ENCODE results near the gene TM4SF1. TPM values are rescaled to one million over a fixed set of nuclear protein-coding genes. Genes with fewer than 3 reads are reported as not detected.

Gene TM4SF1
- total RNA-seq, 2 donors from 2014 or later: 30.8 to 48.7 TPM

- intact Hi-C loops (cut with DNase I): no loop called here
- no peak overlapping the region for H3K27ac ChIP-seq
- no peak for DNase-seq
- no peaks in the 10 kb centered on the region for H3K9me3 ChIP-seq
- no peak overlapping the region for H3K9ac ChIP-seq (ENCODE audit: low read depth in 2 of 2, low read length in 2 of 2)
- TF ChIP-seq CTCF (IDR thresholded peaks at IDR 0.05): no peak
- peaks cover 4% of the 10 kb centered on the region for H3K4me1 ChIP-seq
- no peak overlapping the region for H3K4me3 ChIP-seq
- no peaks in the 10 kb centered on the region for H3K36me3 ChIP-seq
- no peaks in the 10 kb centered on the region for H3K27me3 ChIP-seq
Observed at GRCh38 chr3:149336925-149337324, 40.5 kb downstream of the TM4SF1 start.

- no peak within 1 kb of the TSS for H3K9ac ChIP-seq (ENCODE audit: low read depth in 2 of 2, low read length in 2 of 2)
- H3K4me3 ChIP-seq: no peak within 1 kb of the TSS
- TF ChIP-seq CTCF (IDR thresholded peaks at IDR 0.05): no peak
- no peaks in the 10 kb centered on the region for H3K4me1 ChIP-seq
- no peak for DNase-seq
- no peaks in the 10 kb centered on the region for H3K36me3 ChIP-seq
- intact Hi-C loops (cut with DNase I): no loop called here
- no peaks in the 10 kb centered on the region for H3K27me3 ChIP-seq
- no peak within 1 kb of the TSS for H3K27ac ChIP-seq
- H3K9me3 ChIP-seq: no peaks in the 10 kb centered on the region
Observed at GRCh38 chr3:149333176-149333859, 44.1 kb downstream of the TM4SF1 start, which contains the start of gene TM4SF18. TSS of gene TM4SF18 (minus strand) at chr3:149333636. CDS start at chr3:149333382, 254 bp downstream.

GRCh38 chr3:149332771-149333170 is 44.7 kb downstream of the TM4SF1 start:
- no peaks in the 10 kb centered on the region for H3K36me3 ChIP-seq
- intact Hi-C loops (cut with DNase I): no loop called here
- no peak for TF ChIP-seq CTCF (IDR thresholded peaks at IDR 0.05)
- H3K27me3 ChIP-seq: no peaks in the 10 kb centered on the region
- no peak overlapping the region for H3K4me3 ChIP-seq
- no peak for DNase-seq
- H3K4me1 ChIP-seq: no peaks in the 10 kb centered on the region
- H3K9me3 ChIP-seq: no peaks in the 10 kb centered on the region
- H3K27ac ChIP-seq: no peak overlapping the region
- no peak overlapping the region for H3K9ac ChIP-seq (ENCODE audit: low read depth in 2 of 2, low read length in 2 of 2)

- Histone ChIP-seq H3K27ac (no peak overlapping the region), H3K9me3 (no peaks in the 10 kb centered on the region), H3K4me3 (no peak overlapping the region), H3K36me3 (no peaks in the 10 kb centered on the region), H3K27me3 (no peaks in the 10 kb centered on the region), H3K4me1 (no peaks in the 10 kb centered on the region), H3K9ac (ENCODE audit: low read depth in 2 of 2, low read length in 2 of 2) (no peak overlapping the region)
- TF ChIP-seq CTCF (IDR thresholded peaks at IDR 0.05): no peak
- intact Hi-C loops (cut with DNase I): no loop called here
- no peak for DNase-seq
Observed at GRCh38 chr3:149332227-149332765, 45.2 kb downstream of the TM4SF1 start.

GRCh38 chr3:149331396-149331795 is 46.1 kb downstream of the TM4SF1 start:
- Histone ChIP-seq H3K36me3 (no peaks in the 10 kb centered on the region), H3K4me3 (no peak overlapping the region), H3K4me1 (no peaks in the 10 kb centered on the region), H3K27ac (no peak overlapping the region), H3K9me3 (no peaks in the 10 kb centered on the region), H3K9ac (ENCODE audit: low read depth in 2 of 2, low read length in 2 of 2) (no peak overlapping the region), H3K27me3 (no peaks in the 10 kb centered on the region)
- TF ChIP-seq CTCF (IDR thresholded peaks at IDR 0.05): no peak
- no peak for DNase-seq
- intact Hi-C loops (cut with DNase I): no loop called here

Measured in colonic mucosa (tissue), 4 donors.